T-helper 22 cell (primary cell): ENCODE measurements around the gene DLG5.
A peak's percentile ranks its signal among the peaks of the same experiment; 100 is the strongest.

Experiments used
- DNase-seq: peaks from one replicate; pipeline ENCODE4 v3.0.0-alpha.2; 2020; ENCODE audit warnings: low read depth

Gene DLG5

GRCh38 chr10:77819210-77820112, 107.1 kb downstream of the DLG5 start:
- DNase-seq = no peak

- DNase-seq = no peak
Measured at GRCh38 chr10:77818378-77818777, 108.2 kb downstream of the DLG5 start.

- no peak for DNase-seq
Measured at GRCh38 chr10:77817541-77817940, 109.0 kb downstream of the DLG5 start.

GRCh38 chr10:77816311-77816710, 110.2 kb downstream of the DLG5 start:
- DNase-seq = no peak

- no peak for DNase-seq
Measured at GRCh38 chr10:77812741-77813140, 113.8 kb downstream of the DLG5 start.

- no peak for DNase-seq
Measured at GRCh38 chr10:77811831-77812430, 114.6 kb downstream of the DLG5 start.

GRCh38 chr10:77810446-77811335, 115.9 kb downstream of the DLG5 start:
- no peak for DNase-seq

GRCh38 chr10:77809336-77809735, 117.2 kb downstream of the DLG5 start:
- DNase-seq = no peak

- no peak for DNase-seq
Measured at GRCh38 chr10:77807706-77808105, 118.8 kb downstream of the DLG5 start.

- DNase-seq = no peak
Measured at GRCh38 chr10:77806511-77807157, 119.9 kb downstream of the DLG5 start.

GRCh38 chr10:77805676-77806075, 120.9 kb downstream of the DLG5 start:
- no peak for DNase-seq

GRCh38 chr10:77804371-77804770, 122.2 kb downstream of the DLG5 start:
- DNase-seq = no peak

GRCh38 chr10:77801474-77802161, 124.9 kb downstream of the DLG5 start:
- DNase-seq = peak; percentile 42

- no peak for DNase-seq
Measured at GRCh38 chr10:77800738-77801266, 125.8 kb downstream of the DLG5 start.

- no peak for DNase-seq
Measured at GRCh38 chr10:77800320-77800719, 126.2 kb downstream of the DLG5 start.

- peak; percentile 26 for DNase-seq
Measured at GRCh38 chr10:77799352-77799751, 127.2 kb downstream of the DLG5 start.

GRCh38 chr10:77798940-77799339, 127.6 kb downstream of the DLG5 start:
- DNase-seq = no peak

GRCh38 chr10:77796311-77796915, 130.1 kb downstream of the DLG5 start:
- no peak for DNase-seq

GRCh38 chr10:77795426-77796055, 131.0 kb downstream of the DLG5 start:
- no peak for DNase-seq
